Fibroblast of gingiva (primary cell): Measurements from ENCODE around the gene EPS8L3.
A peak's percentile ranks its signal among the peaks of the same experiment; 100 is the strongest.
"Not testable (repeated sequence)": the region's sequence is repeated elsewhere in the genome, so short reads cannot be mapped to it uniquely, and the experiment has no call there.

Source experiments
- DNase-seq: peaks from one replicate; pipeline ENCODE4 v3.0.0-alpha.2; 2011; ENCODE audit warnings: low read depth

EPS8L3 gene

DNA sequence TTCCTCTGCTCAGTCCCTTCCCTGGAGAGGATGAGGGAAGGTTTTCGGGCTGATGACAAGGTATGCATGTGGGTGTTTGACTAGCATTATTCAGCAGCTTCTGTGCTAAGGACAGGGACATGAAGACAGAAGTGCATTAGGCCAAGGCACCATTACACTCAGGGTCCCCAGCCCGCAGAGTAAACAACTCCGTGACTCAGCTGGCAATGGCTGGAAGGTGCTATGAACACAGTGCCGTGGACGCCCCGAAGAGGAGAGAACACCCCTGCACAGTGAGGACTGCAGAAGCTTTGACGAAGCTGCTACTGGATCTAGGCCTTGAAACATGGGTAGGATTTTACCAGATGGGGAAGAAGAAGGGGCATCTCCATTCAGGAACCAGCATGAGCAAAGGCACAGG lies 13.7 kb upstream of the EPS8L3 start:
- no peak for DNase-seq

DNA sequence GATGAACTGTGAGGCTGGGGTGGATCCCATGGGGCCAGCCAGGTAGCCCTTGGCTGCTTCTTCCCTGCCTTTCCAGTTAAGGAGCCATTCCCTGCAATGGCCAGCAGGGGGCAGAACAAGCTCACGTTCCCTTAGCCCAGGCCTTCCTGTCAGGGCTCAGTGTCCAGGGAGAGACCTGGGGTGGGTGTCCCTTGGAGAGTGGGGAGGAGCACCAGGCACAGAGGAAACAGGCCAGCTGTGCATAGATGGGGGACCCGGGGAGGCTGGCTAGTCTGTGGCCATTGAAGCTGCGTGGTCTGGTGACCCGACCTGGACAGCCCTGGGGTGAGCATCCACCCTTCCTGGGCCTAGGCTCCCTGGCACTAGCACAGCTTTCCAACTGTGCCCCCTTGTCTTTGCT lies 13.2 kb upstream of the EPS8L3 start:
- DNase-seq, result peak; percentile 63

DNA sequence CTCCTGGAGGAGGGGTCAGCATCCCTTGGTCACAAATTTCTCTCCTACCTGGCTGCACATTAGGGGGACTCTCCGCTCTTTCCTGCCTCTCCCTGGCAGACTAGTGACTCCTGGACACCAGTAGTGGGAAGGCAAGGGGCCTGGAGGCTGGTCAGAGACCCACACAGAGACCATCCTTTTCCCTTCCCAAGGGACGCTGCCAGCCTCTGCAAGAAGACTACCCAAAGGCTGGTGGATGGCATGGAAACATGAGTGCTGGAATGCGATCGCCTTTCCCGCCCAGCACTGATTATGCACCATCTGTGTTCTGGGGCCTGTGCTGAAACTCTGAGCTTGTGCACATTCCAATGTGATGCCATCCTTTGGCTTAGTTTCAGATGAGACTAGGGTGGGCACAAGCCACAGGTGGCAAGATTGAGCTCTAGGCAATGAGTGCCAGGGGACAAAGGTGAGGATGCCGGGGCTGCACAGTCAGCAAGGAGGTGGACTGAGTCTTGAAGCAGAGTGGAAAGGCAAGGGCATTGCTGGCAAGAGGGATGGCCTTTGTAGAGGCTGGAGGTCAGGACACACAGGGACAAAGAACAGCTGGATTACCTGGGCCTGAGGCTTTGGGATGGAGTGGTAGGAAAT lies 12.6 kb upstream of the EPS8L3 start:
- no peak for DNase-seq

DNA sequence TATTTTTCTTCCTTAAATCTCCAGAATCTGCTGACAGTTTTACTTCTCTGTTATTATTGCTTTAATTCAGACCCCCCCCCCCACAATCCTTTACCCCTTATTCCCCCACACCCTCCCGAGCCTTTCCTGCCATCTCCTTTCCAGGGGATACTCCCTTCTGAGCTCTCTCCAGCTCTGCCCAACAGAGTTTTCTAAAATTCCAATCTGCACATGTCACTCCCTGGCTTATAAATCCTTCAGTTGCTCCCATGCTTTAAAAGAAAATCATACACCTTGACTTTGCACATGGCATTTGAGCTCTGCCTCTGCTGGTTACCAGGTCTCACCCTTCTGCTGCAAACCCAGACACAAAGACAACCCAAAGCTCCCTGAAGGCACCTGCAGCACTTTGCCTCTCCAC lies 11.7 kb upstream of the EPS8L3 start:
- DNase-seq, result no peak

DNA sequence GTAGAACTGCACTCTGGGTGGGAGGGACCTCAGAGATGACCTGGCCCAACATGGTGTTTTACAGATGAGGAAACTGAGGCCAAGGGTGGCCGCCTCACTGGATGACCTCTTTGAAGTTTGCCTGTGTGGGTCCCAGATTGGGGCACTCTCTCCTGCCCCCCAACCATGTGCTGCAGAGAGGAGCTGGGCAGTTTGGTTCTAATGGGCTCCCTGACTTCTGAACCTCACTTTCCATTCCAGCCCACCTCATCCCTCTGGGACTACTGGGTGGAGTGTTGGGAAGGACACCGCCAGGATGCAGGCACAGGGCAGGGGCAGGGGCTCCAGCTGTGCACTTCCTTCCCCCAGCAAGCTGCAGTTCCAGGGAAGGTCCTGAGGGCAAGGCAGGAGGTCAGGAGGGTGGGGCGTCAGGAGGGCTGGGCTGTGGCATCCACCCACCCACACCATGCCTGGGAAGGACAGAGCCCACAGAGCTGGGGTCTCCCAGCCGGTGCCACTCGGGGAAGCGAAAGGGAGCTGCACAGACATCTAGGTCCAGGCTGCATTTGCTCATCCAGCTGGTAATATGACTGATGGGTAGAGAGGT lies 10.3 kb upstream of the EPS8L3 start:
- no peak for DNase-seq

DNA sequence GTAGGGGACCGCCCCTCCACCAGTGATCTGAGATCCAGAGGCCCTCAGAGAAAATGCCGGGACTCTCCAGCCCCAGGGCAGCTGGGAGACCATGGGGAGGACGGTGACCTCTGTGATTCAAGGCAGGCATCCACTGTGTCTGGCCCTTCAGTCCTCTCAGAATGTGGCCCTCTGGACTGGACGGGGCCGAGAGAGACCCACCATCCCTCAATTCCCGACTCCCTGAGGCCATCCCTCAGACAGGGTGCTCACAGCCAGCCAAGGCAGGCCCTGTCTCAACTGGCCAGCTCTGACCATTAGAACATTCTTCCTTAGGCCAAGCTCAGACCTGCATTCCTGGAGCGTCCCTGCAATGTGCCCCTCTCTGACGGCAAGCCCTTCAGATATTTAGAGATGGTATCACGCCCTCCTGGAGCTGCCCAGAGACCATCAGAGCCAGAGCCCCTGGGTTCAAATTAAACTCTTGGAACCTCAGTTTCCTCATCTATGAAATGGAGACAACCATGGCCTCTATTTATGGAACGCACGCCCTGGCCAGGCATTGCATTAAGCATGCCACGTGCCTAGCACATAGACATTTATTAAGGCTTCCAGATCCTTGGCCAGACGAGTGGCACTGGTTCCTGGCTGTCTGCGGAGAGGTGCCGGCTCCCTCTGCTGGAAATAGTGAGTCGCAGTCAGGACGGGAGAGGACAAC lies 9.6 kb upstream of the EPS8L3 start:
- DNase-seq, result peak; percentile 88

DNA sequence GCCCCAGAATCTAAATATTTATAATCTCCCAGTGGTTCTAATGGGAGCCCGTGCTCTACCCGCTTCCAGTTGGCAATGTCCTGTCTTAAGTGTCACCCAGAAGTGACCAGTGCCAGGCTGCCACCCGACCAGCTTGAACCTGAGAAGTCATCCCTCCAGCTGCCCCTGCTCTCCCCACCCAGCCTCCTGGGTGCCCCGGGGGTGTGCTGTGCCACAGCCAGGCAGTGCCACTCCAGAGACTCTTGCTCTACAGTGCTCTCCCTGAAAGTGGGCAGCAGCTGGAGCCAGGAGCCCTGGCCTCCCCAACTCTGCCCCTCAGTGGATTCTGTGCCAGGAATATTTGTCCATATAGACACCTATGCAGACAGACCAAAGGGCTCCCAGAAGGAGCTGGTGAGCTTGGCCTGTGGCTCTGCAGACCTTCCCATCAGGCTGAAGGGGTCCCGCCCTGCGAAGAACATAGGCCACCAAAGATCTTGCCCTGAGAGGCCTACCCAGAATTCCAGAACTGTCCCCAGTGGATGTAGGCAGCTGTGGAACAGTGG lies 9.0 kb upstream of the EPS8L3 start:
- DNase-seq, result no peak

DNA sequence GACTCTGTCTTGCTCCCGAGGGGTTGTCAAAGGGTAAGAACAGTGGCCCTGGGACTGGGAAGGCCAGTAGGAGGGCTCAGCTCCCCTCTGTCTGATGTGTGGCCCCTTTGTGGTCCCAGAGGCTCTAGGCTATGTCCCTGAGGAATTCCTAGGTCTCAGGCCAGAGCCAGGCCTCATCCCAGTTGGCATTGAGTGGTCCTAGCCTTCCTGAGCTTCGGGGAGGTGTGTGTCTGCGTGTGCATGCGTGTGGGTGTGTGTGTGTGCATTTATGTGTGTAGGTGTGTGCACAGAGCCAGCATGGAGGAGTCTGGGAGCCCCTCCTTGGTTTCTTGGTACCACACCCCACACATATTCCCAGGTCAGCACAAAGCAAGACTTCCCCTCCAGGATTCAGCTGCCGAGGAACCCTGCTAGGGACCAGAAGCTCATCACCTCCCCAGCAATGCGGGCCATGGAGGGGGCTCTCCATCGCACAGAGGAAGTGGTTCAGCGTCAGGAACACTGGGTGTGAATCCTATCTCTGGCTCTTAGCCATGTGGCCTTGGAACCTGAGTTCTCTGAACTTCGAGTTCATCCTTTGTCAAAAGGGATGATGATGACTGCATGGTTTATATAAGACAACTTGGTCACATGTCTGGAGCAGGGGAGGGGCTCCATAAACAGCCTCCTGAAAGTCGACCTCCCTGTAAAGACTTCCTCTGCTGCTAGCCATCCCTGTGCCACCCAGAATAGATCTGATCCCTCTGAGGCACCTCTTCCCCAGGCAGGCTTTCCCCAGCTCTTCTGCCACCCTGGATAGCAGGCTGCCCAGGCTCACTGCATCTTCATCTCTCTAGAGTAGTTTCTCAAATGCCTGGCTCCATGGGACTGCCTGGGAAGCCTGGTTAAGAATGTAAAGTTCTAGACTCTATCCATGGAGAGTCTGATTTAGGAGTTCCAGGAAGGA lies 8.3 kb upstream of the EPS8L3 start:
- DNase-seq, result no peak

DNA sequence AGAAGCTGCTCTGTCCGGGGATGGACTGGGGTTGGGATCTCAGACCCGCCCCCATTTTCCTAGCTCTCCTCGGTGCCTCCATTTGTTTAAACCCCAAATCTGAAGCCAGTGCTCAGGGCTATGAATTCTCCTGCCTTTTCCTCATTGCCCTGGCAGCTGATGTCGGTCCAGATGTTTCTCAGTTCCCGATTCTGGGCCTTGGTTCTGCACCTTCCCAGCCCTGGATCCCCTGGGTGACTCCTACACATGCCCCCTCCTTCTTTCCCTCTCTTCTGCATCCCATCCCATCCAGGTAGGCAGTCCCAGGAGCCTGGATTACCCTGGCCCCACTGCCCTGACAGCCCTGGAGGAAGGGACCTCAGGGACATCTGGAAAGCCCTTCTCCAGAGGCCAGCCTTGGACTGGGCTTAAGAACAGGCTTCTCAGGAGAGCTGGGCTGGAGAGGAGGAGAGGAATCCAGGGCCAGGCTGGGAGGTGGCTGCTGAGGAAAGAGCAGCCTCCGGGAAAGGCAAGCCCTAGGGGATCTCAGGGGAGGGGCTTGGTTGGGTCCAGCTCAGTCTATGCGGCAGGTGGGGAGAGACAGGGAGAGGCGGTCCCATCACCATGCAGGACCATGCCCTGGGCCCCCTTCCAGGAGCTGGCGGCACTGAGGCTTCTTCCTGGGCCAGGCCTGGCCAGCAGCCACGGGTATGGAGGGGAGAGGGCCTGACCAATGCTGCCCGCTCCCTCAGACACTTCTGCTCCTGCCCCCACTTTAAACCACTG lies 6.8 kb upstream of the EPS8L3 start:
- DNase-seq, result no peak

DNA sequence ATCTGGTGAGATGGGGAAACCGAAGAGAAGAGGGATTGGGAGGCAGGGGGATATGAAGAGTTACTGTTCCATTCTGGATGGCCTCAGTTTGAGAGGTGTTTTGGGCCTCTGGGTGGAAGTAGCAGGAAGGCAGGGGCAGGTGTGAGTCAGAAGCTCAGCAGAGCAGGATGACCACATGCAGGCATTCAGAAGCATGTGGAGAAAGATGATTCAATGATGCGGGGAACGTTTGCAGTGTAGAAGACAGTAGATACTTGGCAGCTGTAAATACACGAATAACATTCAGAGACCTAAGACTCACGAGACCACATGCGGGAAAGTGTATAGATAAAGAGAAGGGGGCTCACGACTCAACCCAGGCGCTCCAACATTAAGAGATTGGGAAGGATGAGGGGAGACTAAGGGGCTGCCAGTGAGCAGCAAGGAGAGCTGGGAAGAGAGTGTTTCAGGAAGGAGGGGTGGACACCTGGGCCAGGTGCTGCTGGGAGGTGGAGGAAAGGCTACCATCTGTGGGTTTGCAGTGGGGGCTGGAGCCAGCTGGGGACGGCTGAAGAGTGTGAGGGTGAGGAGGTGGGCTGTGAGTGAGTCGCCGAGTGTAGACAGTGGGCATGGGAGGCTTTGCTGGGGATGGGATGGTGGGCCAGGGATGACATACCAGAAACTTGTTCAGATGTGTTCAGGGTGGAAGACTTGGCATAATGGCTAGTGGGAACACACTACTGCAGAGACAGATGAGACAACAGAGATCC lies 5.8 kb upstream of the EPS8L3 start:
- no peak for DNase-seq

DNA sequence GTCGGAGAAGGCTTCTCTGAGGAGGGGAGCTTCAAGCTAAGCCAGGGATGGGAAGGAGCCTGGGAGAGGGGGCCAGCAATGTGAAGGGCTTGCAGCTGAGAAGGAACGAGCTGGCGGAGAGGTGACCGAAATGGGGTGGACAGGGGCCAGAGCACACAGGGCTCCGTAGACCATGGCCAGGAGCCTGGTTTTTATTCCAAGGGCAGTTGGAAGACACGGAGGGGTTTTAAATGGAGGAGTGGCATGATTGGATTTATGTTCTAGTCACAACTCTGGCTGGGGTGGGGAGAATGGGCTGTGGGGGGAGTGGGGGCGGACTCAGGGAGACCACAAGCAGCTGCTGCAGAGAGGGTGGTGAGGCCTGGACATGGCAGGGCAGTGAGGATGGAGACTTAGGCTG lies 5.1 kb upstream of the EPS8L3 start:
- DNase-seq, result no peak

DNA sequence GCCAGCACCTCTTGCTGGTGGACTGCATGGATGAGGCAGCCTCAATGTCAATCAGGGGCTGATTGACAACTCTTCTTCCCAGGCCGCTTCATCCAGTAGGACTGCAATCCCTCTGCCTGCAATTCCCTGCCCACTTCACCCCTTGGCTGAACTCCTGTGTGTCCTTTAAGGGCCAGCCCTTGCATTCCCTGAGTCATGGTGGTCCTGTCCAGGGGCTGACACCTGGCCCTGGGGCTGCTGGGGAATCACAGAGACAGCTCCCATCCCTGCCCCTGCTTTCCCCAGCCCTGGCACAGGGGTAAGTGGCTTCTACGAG lies 4.6 kb upstream of the EPS8L3 start:
- DNase-seq, result no peak

DNA sequence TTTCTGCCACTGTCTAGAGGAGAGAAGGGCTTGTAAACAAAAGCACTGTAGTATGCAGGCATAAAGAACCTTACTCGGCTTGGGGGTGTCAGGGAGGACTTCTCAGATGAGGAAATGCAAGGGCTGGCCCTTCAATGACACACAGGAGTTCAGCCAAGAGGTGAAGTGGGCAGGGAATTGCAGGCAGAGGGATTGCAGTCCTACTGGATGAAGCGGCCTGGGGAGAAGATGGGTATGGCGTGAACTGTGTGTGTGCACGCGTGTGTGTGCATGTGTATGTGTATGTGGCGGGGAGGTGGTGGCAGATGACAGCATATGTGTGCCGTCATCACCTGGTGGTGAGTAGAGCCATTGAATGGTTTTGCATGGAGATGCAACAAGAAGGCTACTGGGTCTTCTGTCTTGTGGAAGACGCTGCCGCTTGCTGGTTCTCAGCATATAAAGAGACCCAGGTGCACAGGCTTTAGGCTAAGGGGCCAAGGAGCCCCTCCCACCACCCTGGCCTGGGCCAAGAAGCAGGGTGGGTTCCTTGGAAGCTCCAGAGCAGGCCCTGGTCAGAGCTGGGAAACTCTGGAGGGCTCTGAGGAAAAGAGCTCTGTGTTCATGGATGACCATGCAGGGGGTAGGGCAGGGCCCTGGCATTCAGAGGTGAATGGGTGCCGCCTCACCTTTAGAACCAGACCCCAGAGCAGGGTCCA lies 4.1 kb upstream of the EPS8L3 start:
- DNase-seq, result no peak

DNA sequence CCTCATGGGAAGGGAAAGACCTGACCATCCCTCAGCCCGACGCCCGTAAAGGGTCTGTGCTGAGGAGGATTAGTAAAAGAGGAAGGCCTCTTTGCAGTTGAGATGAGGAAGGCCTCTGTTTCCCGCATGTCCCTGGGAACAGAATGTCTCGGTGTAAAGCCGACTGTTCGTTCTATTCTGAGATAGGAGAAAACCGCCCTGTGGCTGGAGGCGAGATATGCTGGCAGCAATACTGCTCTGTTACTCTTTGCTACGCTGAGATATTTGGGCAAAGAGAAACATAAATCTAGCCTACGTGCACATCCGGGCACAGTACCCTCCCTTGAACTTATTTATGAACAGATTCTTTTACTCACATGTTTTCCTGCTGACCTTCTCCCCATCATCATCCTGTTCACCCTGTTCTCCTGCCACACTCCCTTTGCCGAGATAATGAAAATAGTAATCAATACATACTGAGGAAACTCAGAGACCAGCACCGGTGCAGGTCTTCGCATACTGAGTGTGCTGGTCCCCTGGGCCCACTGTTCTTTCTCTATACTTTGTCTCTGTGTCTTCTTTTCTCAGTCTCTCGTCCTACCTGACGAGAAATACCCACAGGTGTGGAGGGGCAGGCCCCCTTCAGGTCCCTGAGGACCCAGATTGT lies 3.4 kb upstream of the EPS8L3 start:
- DNase-seq, result not testable (repeated sequence)

DNA sequence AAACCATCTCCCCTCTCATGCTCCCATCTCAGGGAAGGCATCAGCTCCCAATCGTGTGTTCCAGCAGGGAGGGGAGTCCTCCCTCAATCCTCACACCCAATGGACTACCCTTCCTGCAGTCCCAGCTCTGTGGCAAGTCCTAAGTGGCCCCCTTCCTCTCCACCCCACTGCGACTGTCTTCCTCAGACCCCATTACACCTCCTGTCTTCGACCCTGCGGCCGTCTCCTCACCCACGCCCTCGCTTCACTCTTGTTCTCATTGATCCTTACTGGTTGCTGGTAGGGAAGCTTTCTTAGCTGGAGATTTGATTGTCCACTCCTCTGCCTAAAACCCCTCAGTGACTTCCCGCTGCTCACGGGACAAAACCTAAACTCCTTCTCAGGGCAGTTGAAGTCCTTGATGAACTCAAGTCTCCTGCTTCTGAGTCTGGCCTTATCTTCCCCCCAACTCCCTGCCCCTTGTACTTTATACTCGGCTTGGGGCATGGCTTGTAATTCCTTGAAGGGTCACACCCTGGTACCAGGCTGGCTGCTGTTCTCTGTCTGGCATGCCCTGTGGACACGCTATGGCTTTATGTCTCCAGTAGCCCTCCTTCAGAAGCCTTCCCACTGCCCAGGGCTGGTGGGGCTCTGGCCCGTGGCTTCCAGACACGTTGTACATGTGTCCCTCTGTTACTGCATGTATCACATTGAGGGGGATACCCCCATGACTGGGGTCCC lies 2.3 kb upstream of the EPS8L3 start:
- no peak for DNase-seq

DNA sequence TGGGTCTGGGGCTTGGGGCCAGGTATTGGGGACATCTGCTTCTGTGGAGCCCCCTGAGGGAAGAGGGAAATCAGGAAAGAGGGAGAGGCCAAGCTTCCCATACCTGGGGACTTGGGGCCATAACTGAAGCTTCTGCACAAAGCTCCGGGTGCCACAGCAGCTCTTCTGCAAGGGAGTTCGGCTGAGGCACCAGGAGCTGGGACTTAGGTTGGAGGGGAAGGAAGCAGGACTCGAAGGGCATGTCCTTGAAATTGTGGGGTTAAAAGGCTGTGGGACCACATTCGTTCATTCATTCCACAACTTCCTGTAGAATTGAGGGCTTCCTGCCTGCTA lies 1.7 kb upstream of the EPS8L3 start:
- DNase-seq, result no peak

DNA sequence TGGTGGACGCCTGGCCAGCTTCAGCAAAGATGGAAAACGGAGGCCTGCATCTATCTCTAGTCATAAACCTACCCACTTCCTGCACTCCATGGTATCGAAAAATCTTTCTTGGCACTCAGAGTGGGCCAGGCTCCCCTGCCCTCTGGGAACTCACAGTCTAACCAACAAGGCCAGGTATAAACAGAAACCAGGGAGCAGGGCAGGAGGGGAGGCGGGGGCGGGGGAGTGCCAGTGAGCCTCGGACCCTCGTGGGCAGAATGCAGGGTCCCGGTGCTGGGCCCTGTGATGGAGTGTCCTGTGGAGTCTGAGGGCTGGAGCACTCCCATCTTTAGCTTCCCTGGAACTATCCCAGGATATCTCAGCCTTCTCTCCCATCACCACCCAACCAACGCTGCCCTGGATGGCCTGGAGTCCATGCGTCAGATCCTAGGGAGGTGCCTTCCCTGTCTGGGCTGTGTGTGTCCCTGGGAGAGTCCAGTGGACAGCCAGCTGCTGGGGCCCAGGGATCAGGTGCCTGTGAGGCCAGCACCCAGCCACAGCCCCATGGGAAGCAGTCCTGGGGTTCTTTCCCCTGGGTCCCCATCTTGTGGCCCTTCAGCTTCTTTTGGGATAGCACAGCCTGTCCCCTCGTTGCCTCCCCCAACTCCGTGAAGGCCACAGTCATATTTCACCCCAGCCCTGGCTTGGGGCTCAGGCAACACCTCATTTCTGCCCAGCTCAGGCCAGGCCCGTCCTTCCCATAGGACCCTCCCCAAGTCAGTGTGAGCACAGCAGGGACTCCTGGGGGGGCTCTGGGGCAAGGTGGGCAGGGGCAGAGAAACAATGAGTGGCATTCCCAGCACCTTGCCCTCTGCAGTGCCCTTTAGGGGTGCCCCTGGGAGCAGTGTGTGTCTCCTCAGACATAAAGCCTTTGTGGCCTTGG lies 1.1 kb upstream of the EPS8L3 start:
- DNase-seq, result no peak
